GM21447 (cell line): Measurements from ENCODE around the gene NR4A1.

Experiments used
- ATAC-seq: cut with Tn5 transposase; IDR thresholded peaks from one replicate; pipeline ENCODE4 v1.9.1; 2021; ENCODE audit not compliant: unreplicated experiment

NR4A1 gene

GRCh38 chr12:52018433-52019112 lies 32.7 kb upstream of the NR4A1 start:
- ATAC-seq = no peak

- ATAC-seq = no peak
Measured at GRCh38 chr12:52019113-52019770, 32.0 kb upstream of the NR4A1 start.

GRCh38 chr12:52020539-52021336 lies 30.5 kb upstream of the NR4A1 start:
- ATAC-seq = no peak

- ATAC-seq = no peak
Measured at GRCh38 chr12:52022841-52023181, 28.4 kb upstream of the NR4A1 start.

GRCh38 chr12:52023182-52023975 lies 27.9 kb upstream of the NR4A1 start:
- peak; percentile 39 for ATAC-seq

- ATAC-seq = no peak
Measured at GRCh38 chr12:52023976-52024688, 27.1 kb upstream of the NR4A1 start.

GRCh38 chr12:52024845-52025230 lies 26.4 kb upstream of the NR4A1 start:
- no peak for ATAC-seq

GRCh38 chr12:52026263-52026662 lies 25.0 kb upstream of the NR4A1 start:
- no peak for ATAC-seq

- no peak for ATAC-seq
Measured at GRCh38 chr12:52027085-52027843, 24.0 kb upstream of the NR4A1 start.

- no peak for ATAC-seq
Measured at GRCh38 chr12:52029685-52030084, 21.6 kb upstream of the NR4A1 start.

- no peak for ATAC-seq
Measured at GRCh38 chr12:52032446-52032803, 18.8 kb upstream of the NR4A1 start.

GRCh38 chr12:52032804-52033445 lies 18.3 kb upstream of the NR4A1 start:
- ATAC-seq = peak; percentile 87

GRCh38 chr12:52033446-52034140 lies 17.6 kb upstream of the NR4A1 start:
- no peak for ATAC-seq

GRCh38 chr12:52035190-52035589 lies 16.1 kb upstream of the NR4A1 start:
- ATAC-seq = no peak

GRCh38 chr12:52035926-52036325 lies 15.3 kb upstream of the NR4A1 start:
- ATAC-seq = no peak

- ATAC-seq = peak; percentile 43
Measured at GRCh38 chr12:52036587-52037171, 14.6 kb upstream of the NR4A1 start.

- no peak for ATAC-seq
Measured at GRCh38 chr12:52037248-52037861, 13.9 kb upstream of the NR4A1 start.

GRCh38 chr12:52038447-52038846 lies 12.8 kb upstream of the NR4A1 start:
- ATAC-seq = no peak
